ENCODE data around the gene ISCA1.
A peak's percentile ranks its signal among the peaks of the same experiment; 100 is the strongest.

Gene ISCA1

DNA sequence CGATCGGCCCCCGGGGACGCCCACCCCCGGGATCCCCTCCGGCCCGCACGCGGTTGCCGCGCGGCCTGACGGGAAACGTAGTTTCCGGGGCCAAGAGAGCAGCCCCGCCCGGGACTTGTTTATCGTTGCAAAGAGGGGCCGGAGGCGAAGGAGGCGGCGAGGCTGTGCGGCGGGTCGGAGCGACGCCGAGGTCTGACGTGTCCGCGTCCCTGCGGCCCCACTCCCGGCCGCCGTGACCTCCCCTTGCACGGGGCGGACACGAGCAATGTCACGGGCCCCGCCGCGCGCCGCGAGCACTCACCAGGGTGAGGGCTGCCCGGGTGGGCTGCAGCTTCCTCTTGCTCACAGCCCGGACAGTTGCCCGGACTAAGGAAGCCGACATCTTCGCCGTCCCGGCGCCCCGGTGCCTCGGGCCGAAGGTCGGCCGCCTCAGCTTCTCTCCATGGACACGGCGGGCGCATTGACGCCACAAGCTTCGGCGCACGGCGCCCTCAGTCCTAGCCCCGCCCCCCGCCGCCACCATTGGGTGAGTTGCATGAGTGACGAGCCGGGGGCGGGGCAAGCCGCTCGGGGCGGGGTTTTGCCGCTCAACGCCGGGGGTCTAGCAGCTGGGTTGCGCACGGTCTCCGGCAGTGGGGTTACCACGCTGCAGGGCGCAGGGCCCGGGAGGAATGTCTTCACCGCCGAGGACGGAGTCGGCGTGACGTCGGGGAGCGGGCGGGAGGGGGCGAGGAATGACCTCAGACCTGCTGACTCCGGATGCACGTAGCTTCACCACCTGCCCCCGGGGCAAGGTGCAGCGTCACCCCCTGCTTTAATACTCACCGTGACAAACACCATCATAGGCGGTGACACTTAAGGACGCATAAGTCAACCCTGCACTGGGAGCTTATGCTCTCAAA is at the start of gene ISCA1:
ISCA1 (minus strand) TSS at position 462 of the 902 bp plus-strand sequence; CDS start at position 382, 80 bp downstream.
- Histone ChIP-seq H3K4me3 (ENCODE audit: low read depth, low read length) (peak within 1 kb of the TSS; percentile 90), H3K4me1 (no peaks in the 10 kb centered on the region), H2AFZ (peak within 1 kb of the TSS; percentile 97), H3K79me2 (peaks cover 9% of the 10 kb centered on the region), H3K4me2 (ENCODE audit: low read length) (peak within 1 kb of the TSS; percentile 85), H3K36me3 (ENCODE audit: control insufficient read depth, insufficient read depth, low read length) (no peaks in the 10 kb centered on the region), H3K9me3 (ENCODE audit: control insufficient read depth, low read length) (no peaks in the 10 kb centered on the region), H3K27ac (peak within 1 kb of the TSS; percentile 88), H3K27me3 (ENCODE audit: control insufficient read depth, insufficient read depth, low read length) (no peaks in the 10 kb centered on the region), H3K9ac (peak within 1 kb of the TSS; percentile 19)
- TF ChIP-seq, protein P1, sequence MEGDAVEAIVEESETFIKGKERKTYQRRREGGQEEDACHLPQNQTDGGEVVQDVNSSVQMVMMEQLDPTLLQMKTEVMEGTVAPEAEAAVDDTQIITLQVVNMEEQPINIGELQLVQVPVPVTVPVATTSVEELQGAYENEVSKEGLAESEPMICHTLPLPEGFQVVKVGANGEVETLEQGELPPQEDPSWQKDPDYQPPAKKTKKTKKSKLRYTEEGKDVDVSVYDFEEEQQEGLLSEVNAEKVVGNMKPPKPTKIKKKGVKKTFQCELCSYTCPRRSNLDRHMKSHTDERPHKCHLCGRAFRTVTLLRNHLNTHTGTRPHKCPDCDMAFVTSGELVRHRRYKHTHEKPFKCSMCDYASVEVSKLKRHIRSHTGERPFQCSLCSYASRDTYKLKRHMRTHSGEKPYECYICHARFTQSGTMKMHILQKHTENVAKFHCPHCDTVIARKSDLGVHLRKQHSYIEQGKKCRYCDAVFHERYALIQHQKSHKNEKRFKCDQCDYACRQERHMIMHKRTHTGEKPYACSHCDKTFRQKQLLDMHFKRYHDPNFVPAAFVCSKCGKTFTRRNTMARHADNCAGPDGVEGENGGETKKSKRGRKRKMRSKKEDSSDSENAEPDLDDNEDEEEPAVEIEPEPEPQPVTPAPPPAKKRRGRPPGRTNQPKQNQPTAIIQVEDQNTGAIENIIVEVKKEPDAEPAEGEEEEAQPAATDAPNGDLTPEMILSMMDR (IDR thresholded peaks at IDR 0.05) = no peak

DNA sequence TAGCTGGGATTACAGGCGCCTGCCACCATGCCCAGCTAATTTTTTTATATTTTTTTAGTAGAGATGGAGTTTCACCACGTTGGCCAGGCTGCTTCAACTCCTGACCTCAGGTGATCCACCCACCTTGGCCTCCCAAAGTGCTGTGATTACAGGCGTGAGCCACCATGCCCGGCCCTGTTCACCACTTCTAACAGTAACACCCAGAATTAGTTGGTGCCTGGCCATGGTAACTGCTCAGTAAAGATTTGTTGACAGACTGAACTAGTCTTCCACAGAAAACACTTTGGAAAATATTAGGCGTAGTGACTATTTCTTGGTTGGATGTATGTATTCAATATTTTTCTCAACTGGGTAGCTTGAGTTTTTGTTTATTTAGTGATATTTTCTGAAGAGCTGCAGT is 47.8 kb upstream of the ISCA1 start:
- no peaks in the 10 kb centered on the region for H3K79me2 ChIP-seq
- TF ChIP-seq, protein P1 (IDR thresholded peaks at IDR 0.05) = no peak
- H3K9me3 ChIP-seq (ENCODE audit: control insufficient read depth, low read length) = no peaks in the 10 kb centered on the region
- no peak overlapping the region for H3K9ac ChIP-seq
- H3K4me1 ChIP-seq = no peaks in the 10 kb centered on the region
- H3K27me3 ChIP-seq (ENCODE audit: control insufficient read depth, insufficient read depth, low read length) = no peaks in the 10 kb centered on the region
- no peak overlapping the region for H2AFZ ChIP-seq
- no peak overlapping the region for H3K4me2 ChIP-seq (ENCODE audit: low read length)
- no peaks in the 10 kb centered on the region for H3K36me3 ChIP-seq (ENCODE audit: control insufficient read depth, insufficient read depth, low read length)
- H3K27ac ChIP-seq = no peak overlapping the region
- no peak overlapping the region for H3K4me3 ChIP-seq (ENCODE audit: low read depth, low read length)

DNA sequence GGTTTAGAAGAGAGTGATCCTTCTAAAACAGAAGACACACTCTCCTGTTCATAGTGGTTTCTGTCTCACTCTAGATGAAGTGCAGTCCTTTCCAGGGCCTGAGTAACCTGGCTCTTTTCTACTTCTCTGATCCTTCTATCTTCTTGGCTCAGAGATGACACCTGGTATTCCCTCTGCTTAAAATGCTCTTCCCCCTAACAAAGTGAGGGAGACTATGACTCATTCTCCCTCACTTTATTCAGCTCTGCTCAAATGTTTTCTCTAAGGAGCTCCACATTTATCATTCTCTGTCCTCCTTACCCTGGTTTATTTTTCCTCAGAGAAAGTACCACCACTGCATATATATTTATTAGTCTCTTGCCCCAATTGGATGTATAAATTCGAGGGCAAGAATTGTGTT is 47.3 kb upstream of the ISCA1 start:
- no peak overlapping the region for H2AFZ ChIP-seq
- H3K9ac ChIP-seq = no peak overlapping the region
- H3K36me3 ChIP-seq (ENCODE audit: control insufficient read depth, insufficient read depth, low read length) = no peaks in the 10 kb centered on the region
- H3K27me3 ChIP-seq (ENCODE audit: control insufficient read depth, insufficient read depth, low read length) = no peaks in the 10 kb centered on the region
- H3K79me2 ChIP-seq = no peaks in the 10 kb centered on the region
- TF ChIP-seq, protein P1 (IDR thresholded peaks at IDR 0.05) = no peak
- no peak overlapping the region for H3K4me3 ChIP-seq (ENCODE audit: low read depth, low read length)
- no peak overlapping the region for H3K4me2 ChIP-seq (ENCODE audit: low read length)
- H3K27ac ChIP-seq = no peak overlapping the region
- H3K9me3 ChIP-seq (ENCODE audit: control insufficient read depth, low read length) = no peaks in the 10 kb centered on the region
- no peaks in the 10 kb centered on the region for H3K4me1 ChIP-seq

DNA sequence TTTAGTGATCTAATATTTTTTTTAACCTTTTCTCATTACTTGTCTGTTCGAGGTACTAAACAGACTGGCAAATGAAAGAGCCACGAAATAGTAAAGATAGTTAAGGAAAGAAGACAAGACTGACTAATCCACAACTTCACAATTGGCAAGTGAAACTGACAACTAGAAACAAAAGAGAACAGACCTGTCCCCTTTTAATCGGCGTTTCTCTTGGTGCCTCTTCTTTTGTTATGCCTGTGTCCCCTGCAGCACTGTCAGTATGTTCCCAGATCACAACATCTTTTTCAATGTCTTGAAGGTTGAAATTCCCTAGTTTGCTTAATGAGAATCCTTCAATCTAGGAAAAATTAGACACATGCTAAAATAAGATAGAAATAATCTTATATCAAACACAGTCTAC is 45.8 kb upstream of the ISCA1 start:
- Histone ChIP-seq H2AFZ (no peak overlapping the region), H3K27ac (no peak overlapping the region), H3K4me1 (no peaks in the 10 kb centered on the region), H3K4me3 (ENCODE audit: low read depth, low read length) (no peak overlapping the region), H3K9me3 (ENCODE audit: control insufficient read depth, low read length) (no peaks in the 10 kb centered on the region), H3K79me2 (no peaks in the 10 kb centered on the region), H3K4me2 (ENCODE audit: low read length) (no peak overlapping the region), H3K27me3 (ENCODE audit: control insufficient read depth, insufficient read depth, low read length) (no peaks in the 10 kb centered on the region), H3K9ac (no peak overlapping the region), H3K36me3 (ENCODE audit: control insufficient read depth, insufficient read depth, low read length) (no peaks in the 10 kb centered on the region)
- TF ChIP-seq, protein P1 (IDR thresholded peaks at IDR 0.05) = no peak

Measured in parathyroid adenoma (tissue), 2 donors.